Mesenchymal stem cell (in vitro differentiated cells and primary cell): ENCODE results near the gene AUTS2.

Source experiments
- DNase-seq: peaks from one replicate; pipeline ENCODE4 v3.0.0-alpha.2; 2013
- H2AFZ ChIP-seq: one replicate; pipeline ENCODE4 v1.6.1; 2013; ENCODE audit warnings: low read depth, mild to moderate bottlenecking, control low read depth, inconsistent platforms, low read length, moderate library complexity
- H2AK5ac ChIP-seq: 2 replicates; pipeline ENCODE4 v1.6.1; 2013; ENCODE audit warnings: low read length, moderate library complexity, mild to moderate bottlenecking, inconsistent platforms; ENCODE audit not compliant: severe bottlenecking
- H2BK120ac ChIP-seq: one replicate; pipeline ENCODE4 v1.6.1; 2013; ENCODE audit warnings: low read depth, mild to moderate bottlenecking, inconsistent platforms, low read length, moderate library complexity
- H2BK12ac ChIP-seq, 2 experiments: one replicate each; pipeline ENCODE4 v1.6.1; 2013; ENCODE audit warnings: inconsistent platforms in 2 of 2, low read length in 2 of 2, mild to moderate bottlenecking in 2 of 2, moderate library complexity in 2 of 2, control low read depth in 1 of 2
- H2BK15ac ChIP-seq: one replicate; pipeline ENCODE4 v1.6.1; 2013; ENCODE audit warnings: mild to moderate bottlenecking, low read depth, inconsistent platforms; ENCODE audit not compliant: poor library complexity, severe bottlenecking
- H2BK5ac ChIP-seq: 2 replicates; pipeline ENCODE4 v1.6.1; 2013; ENCODE audit warnings: low read depth, mild to moderate bottlenecking, low read length, control low read depth, inconsistent platforms; ENCODE audit not compliant: poor library complexity, severe bottlenecking
- H3K14ac ChIP-seq, 2 experiments: one replicate each; pipeline ENCODE4 v1.6.1; 2013; ENCODE audit warnings: inconsistent platforms in 2 of 2, low read length in 2 of 2, control low read depth in 1 of 2, mild to moderate bottlenecking in 1 of 2, moderate library complexity in 1 of 2
- H3K18ac ChIP-seq, 2 experiments: one replicate each; pipeline ENCODE4 v1.6.1; 2013; ENCODE audit warnings: inconsistent platforms in 2 of 2, low read length in 2 of 2, control low read depth in 1 of 2, low read depth in 1 of 2, mild to moderate bottlenecking in 1 of 2
- H3K23ac ChIP-seq, 2 experiments: one replicate each; pipeline ENCODE4 v1.6.1; 2013; ENCODE audit warnings: inconsistent platforms in 2 of 2, low read length in 2 of 2, mild to moderate bottlenecking in 2 of 2, moderate library complexity in 2 of 2, control low read depth in 1 of 2
- H3K27ac ChIP-seq: 2 replicates; pipeline ENCODE4 v1.5.1; 2013; ENCODE audit warnings: mild to moderate bottlenecking, moderate library complexity, low read length, control low read depth, inconsistent platforms; ENCODE audit not compliant: poor library complexity, severe bottlenecking
- H3K27me3 ChIP-seq, 2 experiments: 2 replicates each; pipeline versions ENCODE4 v1.6.1 to v1.7.0; 2013; ENCODE audit warnings: low read length in 2 of 2, mild to moderate bottlenecking in 2 of 2, moderate library complexity in 2 of 2, control low read depth in 1 of 2, inconsistent platforms in 1 of 2; ENCODE audit not compliant: control insufficient read depth in 1 of 2, insufficient read depth in 1 of 2
- H3K36me3 ChIP-seq, 2 experiments: 2 replicates each; pipeline versions ENCODE4 v1.6.1 to v1.7.0; 2013; ENCODE audit warnings: low read length in 2 of 2, control low read depth in 1 of 2, inconsistent platforms in 1 of 2, low read depth in 1 of 2, mild to moderate bottlenecking in 1 of 2; ENCODE audit not compliant: insufficient read depth in 2 of 2, control insufficient read depth in 1 of 2
- H3K4ac ChIP-seq, 2 experiments: one replicate each; pipeline ENCODE4 v1.6.1; 2013; ENCODE audit warnings: inconsistent platforms in 2 of 2, low read length in 2 of 2, mild to moderate bottlenecking in 2 of 2, moderate library complexity in 2 of 2, control low read depth in 1 of 2, low read depth in 1 of 2
- H3K4me1 ChIP-seq: 2 replicates; pipeline ENCODE4 v1.6.1; 2013; ENCODE audit warnings: low read depth, low read length, control low read depth; ENCODE audit not compliant: control insufficient read depth, insufficient read depth
- H3K4me2 ChIP-seq: 2 replicates; pipeline ENCODE4 v1.6.1; 2013; ENCODE audit warnings: low read length, mild to moderate bottlenecking, inconsistent platforms; ENCODE audit not compliant: poor library complexity, severe bottlenecking
- H3K4me3 ChIP-seq, 2 experiments: 2 replicates each; pipeline versions ENCODE4 v1.5.1 to v1.7.0; 2013; ENCODE audit warnings: low read length in 2 of 2, mild to moderate bottlenecking in 2 of 2, control low read depth in 1 of 2, low read depth in 1 of 2; ENCODE audit not compliant: insufficient read depth in 1 of 2
- H3K79me1 ChIP-seq: replicated peaks from 2 replicates; pipeline ENCODE4 v1.6.1; 2013; ENCODE audit warnings: mild to moderate bottlenecking, control low read depth, low read length, inconsistent platforms; ENCODE audit not compliant: poor library complexity, severe bottlenecking
- H3K9ac ChIP-seq: 2 replicates; pipeline ENCODE4 v1.7.0; 2013; ENCODE audit warnings: mild to moderate bottlenecking, low read length, moderate library complexity
- H3K9me3 ChIP-seq: 2 replicates; pipeline ENCODE4 v1.7.0; 2013; ENCODE audit warnings: mild to moderate bottlenecking, low read length; ENCODE audit not compliant: control insufficient read depth
- H4K8ac ChIP-seq: one replicate; pipeline ENCODE4 v1.6.1; 2013; ENCODE audit warnings: inconsistent platforms, mild to moderate bottlenecking, low read length, moderate library complexity
- H4K91ac ChIP-seq: one replicate; pipeline ENCODE4 v1.6.1; 2013; ENCODE audit warnings: mild to moderate bottlenecking, low read length, inconsistent platforms
- WGBS: methylation state at CpG from one replicate; pipeline ENCODE4 v1.1.7; 2013; ENCODE audit warnings: mixed read lengths; 5-methylcytosine and 5-hydroxymethylcytosine counted together

AUTS2 gene

DNA sequence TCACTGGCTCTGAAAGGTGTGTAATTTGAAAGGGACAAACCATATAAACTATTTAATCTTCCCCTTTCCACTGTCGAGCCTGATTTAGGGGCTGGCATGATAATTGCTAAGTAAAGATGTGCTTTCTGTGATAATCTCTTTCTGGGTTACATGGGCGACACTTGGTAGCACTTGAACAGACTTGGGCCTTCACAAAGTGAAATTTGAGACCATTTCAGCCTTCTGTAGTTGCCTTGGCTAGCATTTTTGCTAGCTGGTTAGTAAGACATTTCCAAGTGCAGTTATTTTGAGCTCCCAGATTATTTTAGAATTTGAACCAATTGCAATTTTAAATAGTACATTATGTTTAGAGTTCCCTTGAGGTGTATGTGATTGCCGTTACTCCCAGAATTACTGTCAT is 1101.0 kb downstream of the AUTS2 start:
- Histone ChIP-seq H3K36me3 (peaks cover 4 to 6% of the 10 kb centered on the region in 2 experiments), H3K14ac (no peak overlapping the region), H3K79me1 (peaks cover 25% of the 10 kb centered on the region), H3K9me3 (no peaks in the 10 kb centered on the region), H3K18ac (no peak overlapping the region), H3K4ac (no peak overlapping the region), H2BK120ac (no peak overlapping the region), H2AFZ (no peak overlapping the region), H3K4me1 (peaks cover 7% of the 10 kb centered on the region), H3K27me3 (no peaks in the 10 kb centered on the region), H3K23ac (no peak overlapping the region), H4K8ac (no peak overlapping the region), H2BK12ac (no peak overlapping the region), H2AK5ac (no peak overlapping the region), H4K91ac (no peak overlapping the region), H3K27ac (no peak overlapping the region), H3K4me2 (no peak overlapping the region), H2BK5ac (no peak overlapping the region), H3K4me3 (no peak overlapping the region), H3K9ac (no peak overlapping the region), H2BK15ac (no peak overlapping the region)
- no peak for DNase-seq
- WGBS, result 67% methylated on average over 2 of the region's 3 CpGs

DNA sequence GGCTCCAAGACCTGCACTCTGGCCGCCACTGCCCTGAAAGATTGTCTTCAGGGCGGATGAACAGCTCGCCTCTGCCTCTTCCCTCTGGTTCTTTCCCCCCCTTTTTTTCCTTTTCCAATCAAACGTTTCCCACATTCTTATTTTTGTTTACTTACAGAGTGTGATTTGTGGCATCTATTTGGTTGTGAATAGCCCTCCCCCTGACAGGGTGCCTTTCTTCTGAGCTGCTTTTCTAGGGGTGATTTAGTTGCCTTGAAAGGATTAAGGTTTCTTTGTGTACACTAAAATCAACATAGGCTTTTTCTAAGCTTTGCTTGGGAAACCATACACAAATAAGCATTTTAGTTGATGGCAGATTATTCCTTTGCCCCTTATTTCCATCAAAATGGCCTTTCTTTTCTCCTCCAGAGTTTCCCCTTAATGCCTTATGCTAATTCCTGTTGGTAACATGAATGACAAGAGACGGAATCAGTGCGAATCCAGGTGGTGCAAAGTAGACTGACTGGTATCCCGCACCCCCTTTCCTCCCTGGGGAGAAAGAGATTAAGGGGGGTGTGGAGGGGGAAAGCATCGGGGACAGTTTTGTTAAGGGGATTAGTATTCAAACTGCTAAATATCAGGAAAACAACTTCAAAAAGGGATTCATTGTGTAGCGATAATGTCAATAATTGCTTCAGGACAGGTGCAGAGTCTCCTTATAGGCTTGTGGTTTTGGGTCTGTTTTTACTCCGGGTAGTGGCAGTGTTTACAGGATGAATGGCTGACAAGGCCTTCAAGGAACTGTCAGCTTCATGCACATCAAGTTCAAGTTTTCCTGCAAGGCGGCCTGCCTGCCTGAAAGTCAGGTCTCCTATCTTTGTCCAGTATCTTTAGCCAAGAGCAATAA is 1102.0 kb downstream of the AUTS2 start:
- no peak overlapping the region for H2AK5ac ChIP-seq
- peaks cover 22% of the 10 kb centered on the region for H3K79me1 ChIP-seq
- H3K14ac ChIP-seq, result no peak overlapping the region
- H3K36me3 ChIP-seq, result peaks cover 4 to 6% of the 10 kb centered on the region in 2 experiments
- no peak overlapping the region for H3K27ac ChIP-seq
- H3K4me3 ChIP-seq, result no peak overlapping the region
- H2BK120ac ChIP-seq, result no peak overlapping the region
- no peak for DNase-seq
- no peak overlapping the region for H2AFZ ChIP-seq
- no peak overlapping the region for H2BK12ac ChIP-seq
- H3K4me2 ChIP-seq, result no peak overlapping the region
- no peak overlapping the region for H2BK15ac ChIP-seq
- 73% methylated on average over 7 of the region's 11 CpGs for WGBS
- H4K8ac ChIP-seq, result no peak overlapping the region
- H3K4me1 ChIP-seq, result peaks cover 7% of the 10 kb centered on the region
- H3K9me3 ChIP-seq, result no peaks in the 10 kb centered on the region
- no peak overlapping the region for H3K23ac ChIP-seq
- H3K18ac ChIP-seq, result no peak overlapping the region
- no peaks in the 10 kb centered on the region for H3K27me3 ChIP-seq
- H3K9ac ChIP-seq, result no peak overlapping the region
- no peak overlapping the region for H3K4ac ChIP-seq
- H2BK5ac ChIP-seq, result no peak overlapping the region
- H4K91ac ChIP-seq, result no peak overlapping the region

DNA sequence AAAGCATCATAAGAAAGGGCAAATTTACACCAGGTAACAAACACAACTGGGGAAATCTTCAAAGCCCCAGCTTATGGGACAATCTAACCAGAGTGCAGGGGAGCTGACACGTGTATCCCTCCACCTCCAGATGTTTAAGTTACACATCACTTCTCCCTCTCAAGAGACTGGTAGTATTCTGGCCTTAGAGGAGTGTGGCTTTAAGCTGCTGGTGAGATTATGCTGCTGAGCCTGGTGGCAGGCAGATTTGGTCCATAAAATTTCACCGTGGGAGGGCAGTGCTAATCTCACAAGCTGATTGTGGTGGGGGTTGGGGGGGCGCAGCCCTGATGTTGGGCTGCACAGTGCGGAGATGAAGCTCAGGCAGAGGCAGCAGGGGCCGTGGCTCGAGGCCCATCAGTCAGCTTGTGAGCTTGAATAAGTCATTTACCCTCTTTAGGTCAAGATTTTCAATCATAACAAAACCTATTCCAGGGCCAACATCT is 1102.7 kb downstream of the AUTS2 start:
- Histone ChIP-seq H3K9ac (no peak overlapping the region), H2AK5ac (no peak overlapping the region), H3K79me1 (peaks cover 29% of the 10 kb centered on the region), H4K8ac (no peak overlapping the region), H2BK120ac (no peak overlapping the region), H3K4me2 (no peak overlapping the region), H3K36me3 (peaks cover 6% of the 10 kb centered on the region in 2 experiments), H4K91ac (no peak overlapping the region), H2BK15ac (no peak overlapping the region), H3K27ac (no peak overlapping the region), H3K27me3 (no peaks in the 10 kb centered on the region), H2BK12ac (no peak overlapping the region), H3K4me3 (no peak overlapping the region), H3K9me3 (no peaks in the 10 kb centered on the region), H3K23ac (no peak overlapping the region), H3K18ac (no peak overlapping the region), H2AFZ (no peak overlapping the region), H2BK5ac (no peak overlapping the region), H3K4me1 (peaks cover 7% of the 10 kb centered on the region), H3K4ac (no peak overlapping the region), H3K14ac (no peak overlapping the region)
- DNase-seq, result no peak
- WGBS, result 82% methylated on average over 5 of the region's 6 CpGs

DNA sequence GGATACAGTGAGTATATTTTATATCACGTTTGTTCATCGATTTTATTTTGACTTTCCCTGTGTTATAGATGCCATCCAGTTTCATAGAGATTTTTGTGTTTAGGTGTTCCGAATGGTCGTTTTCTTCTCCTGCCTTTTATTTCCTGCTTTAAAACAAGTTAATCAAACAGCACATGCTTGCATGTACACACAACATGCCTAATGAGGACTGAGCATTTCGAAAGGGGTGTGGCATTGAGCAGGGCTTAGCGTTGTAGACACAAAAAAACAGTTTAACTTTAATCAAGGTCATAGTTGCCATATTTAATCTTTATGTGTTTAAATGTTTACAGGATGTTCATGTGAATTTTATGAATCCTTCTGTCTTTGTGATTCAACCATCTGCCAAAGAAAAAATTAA is 1103.2 kb downstream of the AUTS2 start:
- Histone ChIP-seq H3K27ac (no peak overlapping the region), H3K9me3 (no peaks in the 10 kb centered on the region), H3K18ac (no peak overlapping the region), H3K4me3 (no peak overlapping the region), H3K79me1 (peaks cover 33% of the 10 kb centered on the region), H2BK120ac (no peak overlapping the region), H3K27me3 (no peaks in the 10 kb centered on the region), H2AFZ (no peak overlapping the region), H3K4ac (no peak overlapping the region), H4K91ac (no peak overlapping the region), H2BK5ac (no peak overlapping the region), H3K9ac (no peak overlapping the region), H2BK15ac (no peak overlapping the region), H3K36me3 (peaks cover 6% of the 10 kb centered on the region in 2 experiments), H3K4me1 (peaks cover 6% of the 10 kb centered on the region), H2AK5ac (no peak overlapping the region), H3K14ac (no peak overlapping the region), H3K23ac (no peak overlapping the region), H2BK12ac (no peak overlapping the region), H3K4me2 (no peak overlapping the region), H4K8ac (no peak overlapping the region)
- 88% methylated on average over 5 of the region's 6 CpGs for WGBS
- no peak for DNase-seq
